Chondrocyte (in vitro differentiated cells): ENCODE measurements around the gene CBLB. TPM values are rescaled to one million over a fixed set of nuclear protein-coding genes. Genes with fewer than 3 reads are reported as not detected.
"Not testable (repeated sequence)": the region's sequence is repeated elsewhere in the genome, so short reads cannot be mapped to it uniquely, and the experiment has no call there.

ENCODE experiments used
- DNase-seq: peaks from one replicate; pipeline ENCODE4 v3.0.0; 2021; ENCODE audit warnings: mixed read lengths, low spot score
- H3K27ac Mint-ChIP-seq: one replicate; pipeline ENCODE4 v1.8.0; 2021; ENCODE audit warnings: mild to moderate bottlenecking, moderate library complexity, mixed read lengths; ENCODE audit not compliant: unreplicated experiment
- H3K27me3 Mint-ChIP-seq: 2 replicates; pipeline ENCODE4 v1.8.0; 2021; ENCODE audit warnings: low read depth, mixed read lengths
- H3K36me3 Mint-ChIP-seq: 2 replicates; pipeline ENCODE4 v1.8.0; 2021; ENCODE audit warnings: low read depth, mixed read lengths
- H3K4me1 Mint-ChIP-seq: 2 replicates; pipeline ENCODE4 v1.8.0; 2021; ENCODE audit warnings: low read depth, mild to moderate bottlenecking, mixed read lengths
- H3K4me3 Mint-ChIP-seq: one replicate; pipeline ENCODE4 v1.8.0; 2021; ENCODE audit warnings: mild to moderate bottlenecking, moderate library complexity, mixed read lengths; ENCODE audit not compliant: unreplicated experiment
- H3K9me3 Mint-ChIP-seq: 2 replicates; pipeline ENCODE4 v1.8.0; 2021; ENCODE audit warnings: low read depth, mixed read lengths
- total RNA-seq: library from RNA; stranded (reverse); gene quantifications from 3 replicates; pipeline ENCODE4 v1.2.1, GENCODE V29; 2021
- TF ChIP-seq, protein P1 (sequence below): fragments of 200-600 bp; sonication (generic); IDR thresholded peaks from 2 replicates; pipeline ENCODE4 v1.5.0; 2021; ENCODE audit warnings: antibody characterized with exemption, mild to moderate bottlenecking, moderate library complexity

CBLB gene
- total RNA-seq, 1 donor from 2014 or later, result 25.0 TPM

DNA sequence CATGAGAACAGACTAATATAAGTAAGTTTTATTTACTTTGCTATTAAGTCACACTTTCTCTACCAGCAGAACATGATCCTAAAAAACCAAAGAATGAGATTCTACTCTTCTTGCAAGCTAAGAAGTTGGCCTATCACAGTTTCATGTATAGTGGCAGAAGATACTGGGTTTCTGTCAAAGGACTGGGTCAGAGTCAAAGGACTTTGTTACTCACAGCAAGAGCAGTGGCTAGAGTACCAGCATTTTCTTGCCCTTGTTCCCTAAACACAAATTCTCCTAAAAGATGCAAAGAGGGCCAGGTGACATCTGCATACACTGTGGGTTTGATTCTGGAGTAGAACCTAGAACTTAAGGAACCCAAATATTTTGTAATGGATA lies 105.2 kb downstream of the CBLB start:
- Mint-ChIP-seq H3K4me3 (no peak overlapping the region), H3K27me3 (no peaks in the 10 kb centered on the region), H3K9me3 (peaks cover 13% of the 10 kb centered on the region), H3K4me1 (no peaks in the 10 kb centered on the region), H3K27ac (no peak overlapping the region), H3K36me3 (peaks cover 21% of the 10 kb centered on the region)
- DNase-seq, result no peak
- TF ChIP-seq, protein P1, sequence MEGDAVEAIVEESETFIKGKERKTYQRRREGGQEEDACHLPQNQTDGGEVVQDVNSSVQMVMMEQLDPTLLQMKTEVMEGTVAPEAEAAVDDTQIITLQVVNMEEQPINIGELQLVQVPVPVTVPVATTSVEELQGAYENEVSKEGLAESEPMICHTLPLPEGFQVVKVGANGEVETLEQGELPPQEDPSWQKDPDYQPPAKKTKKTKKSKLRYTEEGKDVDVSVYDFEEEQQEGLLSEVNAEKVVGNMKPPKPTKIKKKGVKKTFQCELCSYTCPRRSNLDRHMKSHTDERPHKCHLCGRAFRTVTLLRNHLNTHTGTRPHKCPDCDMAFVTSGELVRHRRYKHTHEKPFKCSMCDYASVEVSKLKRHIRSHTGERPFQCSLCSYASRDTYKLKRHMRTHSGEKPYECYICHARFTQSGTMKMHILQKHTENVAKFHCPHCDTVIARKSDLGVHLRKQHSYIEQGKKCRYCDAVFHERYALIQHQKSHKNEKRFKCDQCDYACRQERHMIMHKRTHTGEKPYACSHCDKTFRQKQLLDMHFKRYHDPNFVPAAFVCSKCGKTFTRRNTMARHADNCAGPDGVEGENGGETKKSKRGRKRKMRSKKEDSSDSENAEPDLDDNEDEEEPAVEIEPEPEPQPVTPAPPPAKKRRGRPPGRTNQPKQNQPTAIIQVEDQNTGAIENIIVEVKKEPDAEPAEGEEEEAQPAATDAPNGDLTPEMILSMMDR, result no peak

DNA sequence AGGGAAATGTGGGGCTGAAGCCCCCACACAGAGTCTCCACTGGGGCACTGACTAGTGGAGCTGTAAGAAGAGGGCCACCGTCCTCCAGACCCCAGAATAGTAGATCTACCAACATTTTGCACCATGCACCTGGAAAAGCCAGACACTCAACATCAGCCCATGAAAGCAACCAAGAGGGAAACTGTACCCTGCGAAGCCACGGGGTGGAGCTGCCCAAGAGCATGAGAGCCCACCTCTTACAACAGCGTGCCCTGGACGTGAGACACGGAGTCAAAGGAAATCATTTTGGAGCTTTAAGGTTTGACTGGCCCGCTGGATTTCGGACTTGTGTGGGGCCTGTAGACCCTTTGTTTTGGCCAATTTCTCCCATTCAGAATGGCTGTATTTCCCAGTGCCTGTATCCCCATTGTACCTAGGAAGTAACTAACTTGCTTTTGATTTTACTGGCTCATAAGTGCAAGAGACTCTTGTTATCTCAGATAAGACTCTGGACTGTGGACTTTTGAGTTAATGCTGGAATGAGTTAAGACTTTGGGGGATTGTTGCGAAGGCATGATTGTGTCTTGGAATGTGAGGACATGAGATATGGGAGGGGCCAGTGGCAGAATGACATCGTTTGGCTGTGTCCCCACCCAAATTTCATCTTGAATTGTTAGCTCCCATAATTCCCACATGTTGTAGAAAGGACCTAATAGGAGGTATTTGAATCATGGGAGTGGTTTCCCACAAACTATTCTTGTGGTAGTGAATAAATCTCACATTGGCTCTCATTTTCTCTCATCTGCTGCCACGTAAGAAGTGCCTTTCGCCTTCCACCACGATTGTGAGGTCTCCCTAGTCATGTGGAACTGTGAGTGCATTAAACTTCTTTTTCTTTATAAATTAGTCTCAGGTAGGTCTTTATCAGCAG lies 105.8 kb downstream of the CBLB start:
- Mint-ChIP-seq H3K27me3 (no peaks in the 10 kb centered on the region), H3K36me3 (peaks cover 19% of the 10 kb centered on the region), H3K9me3 (peaks cover 11% of the 10 kb centered on the region), H3K27ac (no peak overlapping the region), H3K4me3 (no peak overlapping the region), H3K4me1 (no peaks in the 10 kb centered on the region)
- no peak for DNase-seq
- TF ChIP-seq, protein P1, result no peak

DNA sequence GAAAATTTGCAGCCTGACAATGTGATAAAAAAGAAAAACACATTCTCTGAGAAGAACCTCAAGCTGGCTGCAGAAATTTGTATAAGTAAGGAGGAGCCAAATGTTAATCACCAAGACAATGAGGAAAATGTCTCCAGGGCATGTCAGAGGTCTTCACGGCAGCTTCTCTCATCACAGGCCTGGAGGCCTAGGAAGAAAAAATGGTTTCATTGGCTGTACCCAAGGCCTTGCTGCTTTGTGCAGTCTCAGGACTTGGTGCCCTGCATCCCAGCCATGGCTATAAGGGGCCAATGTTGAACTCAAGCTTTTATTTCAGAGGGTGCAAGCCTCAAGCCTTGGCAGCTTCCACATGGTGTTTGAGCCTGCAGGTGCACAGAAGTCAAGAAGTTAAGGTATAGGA lies 106.6 kb downstream of the CBLB start:
- peaks cover 19% of the 10 kb centered on the region for H3K36me3 Mint-ChIP-seq
- DNase-seq, H3K27me3 Mint-ChIP-seq, H3K27ac Mint-ChIP-seq, H3K4me3 Mint-ChIP-seq, H3K4me1 Mint-ChIP-seq: not testable (repeated sequence)
- H3K9me3 Mint-ChIP-seq, result peaks cover 11% of the 10 kb centered on the region

DNA sequence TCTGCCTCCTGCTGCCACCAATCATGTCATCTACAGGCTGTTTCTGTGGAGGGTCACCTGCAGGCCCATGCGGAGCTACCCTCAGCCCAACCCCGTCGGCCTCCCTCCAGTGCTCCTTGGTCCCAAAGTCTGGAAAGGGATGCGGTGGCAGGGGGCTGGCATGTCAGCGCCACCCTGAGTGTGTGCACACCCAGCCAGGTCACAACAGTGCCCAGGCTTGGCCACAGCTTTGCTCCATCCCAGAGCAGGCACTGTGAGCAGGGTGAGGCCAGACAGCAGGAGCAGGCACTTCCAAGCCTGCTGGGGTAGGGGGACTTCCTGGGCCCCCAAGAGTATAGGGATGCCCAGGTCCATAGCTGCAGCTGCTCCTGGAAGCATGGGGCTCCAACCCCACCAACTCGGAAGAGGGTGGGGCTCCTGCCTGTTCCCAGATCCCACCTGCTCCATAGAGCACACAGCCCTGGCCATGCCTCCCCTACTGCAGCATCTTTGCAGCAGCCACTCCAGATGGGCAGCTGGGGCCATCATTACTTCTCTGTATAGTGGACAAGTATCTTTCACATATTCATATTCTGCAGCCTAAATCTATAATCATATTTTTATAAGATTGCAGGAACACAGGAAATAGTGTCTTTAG lies 109.3 kb downstream of the CBLB start:
- Mint-ChIP-seq H3K4me1 (no peaks in the 10 kb centered on the region), H3K36me3 (peaks cover 19% of the 10 kb centered on the region), H3K9me3 (peaks cover 11% of the 10 kb centered on the region), H3K4me3 (no peak overlapping the region), H3K27ac (peak overlapping the region; percentile 13), H3K27me3 (no peaks in the 10 kb centered on the region)
- DNase-seq, result no peak
- TF ChIP-seq, protein P1, result no peak

DNA sequence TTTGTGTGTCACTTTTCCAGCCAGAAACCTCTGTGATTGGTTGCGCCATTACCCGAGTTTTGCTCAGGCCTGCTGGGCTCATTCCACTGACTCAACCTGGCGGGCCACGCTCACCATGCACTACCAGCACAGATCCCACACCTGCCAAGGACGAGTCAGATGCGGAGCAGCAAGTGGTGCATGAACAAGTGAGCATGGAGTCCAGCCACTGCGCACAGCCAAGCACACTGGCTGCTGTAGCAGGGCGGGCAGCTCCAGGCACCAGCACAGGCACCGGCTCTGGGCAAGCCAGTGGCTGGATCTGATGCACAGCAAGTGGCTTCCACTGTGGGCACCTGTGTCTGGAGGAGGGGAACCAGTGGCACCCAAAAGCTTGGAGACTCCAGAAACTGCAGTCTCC lies 110.4 kb downstream of the CBLB start:
- DNase-seq, result no peak
- Mint-ChIP-seq H3K4me3 (no peak overlapping the region), H3K27me3 (no peaks in the 10 kb centered on the region), H3K36me3 (peaks cover 19% of the 10 kb centered on the region), H3K27ac (no peak overlapping the region), H3K9me3 (peaks cover 11% of the 10 kb centered on the region), H3K4me1 (no peaks in the 10 kb centered on the region)
- TF ChIP-seq, protein P1, result no peak
